HG03558 (cell line): ENCODE results near the gene NHLH1.

ENCODE experiments used
- ATAC-seq: cut with Tn5 transposase; IDR thresholded peaks from one replicate; pipeline ENCODE4 v1.9.1; 2021; ENCODE audit warnings: moderate number of reproducible peaks; ENCODE audit not compliant: unreplicated experiment; ENCODE audit errors: extremely low read depth

NHLH1 gene

GRCh38 chr1:160407839-160408801, 41.2 kb downstream of the NHLH1 start:
- no peak for ATAC-seq

GRCh38 chr1:160408864-160409263, 42.0 kb downstream of the NHLH1 start:
- no peak for ATAC-seq

GRCh38 chr1:160409486-160409885, 42.6 kb downstream of the NHLH1 start:
- ATAC-seq: no peak

GRCh38 chr1:160410406-160411005, 43.6 kb downstream of the NHLH1 start:
- ATAC-seq: no peak

GRCh38 chr1:160411271-160412027, 44.6 kb downstream of the NHLH1 start:
- no peak for ATAC-seq

- no peak for ATAC-seq
Observed at GRCh38 chr1:160412028-160412362, 45.1 kb downstream of the NHLH1 start.

GRCh38 chr1:160413716-160414115, 46.8 kb downstream of the NHLH1 start:
- no peak for ATAC-seq

- no peak for ATAC-seq
Observed at GRCh38 chr1:160414881-160415280, 48.0 kb downstream of the NHLH1 start.

GRCh38 chr1:160415696-160416290, 48.9 kb downstream of the NHLH1 start:
- no peak for ATAC-seq

GRCh38 chr1:160416369-160416768, 49.5 kb downstream of the NHLH1 start:
- no peak for ATAC-seq

- ATAC-seq: no peak
Observed at GRCh38 chr1:160418483-160418882, 51.6 kb downstream of the NHLH1 start.

GRCh38 chr1:160419150-160419837, 52.4 kb downstream of the NHLH1 start:
- no peak for ATAC-seq

GRCh38 chr1:160419838-160420169, 52.9 kb downstream of the NHLH1 start:
- ATAC-seq: no peak

- ATAC-seq: no peak
Observed at GRCh38 chr1:160420881-160421842, 54.3 kb downstream of the NHLH1 start.

- ATAC-seq: no peak
Observed at GRCh38 chr1:160421881-160422280, 55.0 kb downstream of the NHLH1 start.
